IPS DF 6.9 (cell line): ENCODE measurements around the gene OGDH.
"Not testable (repeated sequence)": the region's sequence is repeated elsewhere in the genome, so short reads cannot be mapped to it uniquely, and the experiment has no call there.

ENCODE experiments used
- DNase-seq: peaks from one replicate; pipeline ENCODE4 v3.0.0-alpha.2; 2013; ENCODE audit warnings: low read depth, low spot score
- H3K27ac ChIP-seq: one replicate; pipeline ENCODE4 v1.5.1; 2013; ENCODE audit warnings: low read length, control low read depth
- H3K27me3 ChIP-seq: 2 replicates; pipeline ENCODE4 v1.6.1; 2013; ENCODE audit warnings: mild to moderate bottlenecking, low read length; ENCODE audit not compliant: control insufficient read depth, insufficient read depth
- H3K36me3 ChIP-seq: 2 replicates; pipeline ENCODE4 v1.6.1; 2013; ENCODE audit warnings: low read length; ENCODE audit not compliant: control insufficient read depth, insufficient read depth
- H3K4me1 ChIP-seq: 2 replicates; pipeline ENCODE4 v1.6.1; 2013; ENCODE audit warnings: low read length; ENCODE audit not compliant: control insufficient read depth, insufficient read depth
- H3K4me3 ChIP-seq: 2 replicates; pipeline ENCODE4 v1.5.1; 2013; ENCODE audit warnings: mild to moderate bottlenecking, low read length
- H3K9me3 ChIP-seq: 2 replicates; pipeline ENCODE4 v1.6.1; 2013; ENCODE audit warnings: low read length, inconsistent platforms; ENCODE audit not compliant: control insufficient read depth, insufficient read depth
- WGBS: extraction: QIAGEN DNeasy Blood & Tissue Kit; methylation state at CpG from one replicate; pipeline ENCODE4 v1.1.7; 2013; ENCODE audit warnings: mixed read lengths, missing lambda C conversion rate; ENCODE audit not compliant: insufficient read length, insufficient coverage; 5-methylcytosine and 5-hydroxymethylcytosine counted together

The OGDH gene

GRCh38 chr7:44606341-44607140 lies at the start of gene OGDH:
Gene OGDH (plus strand): TSS chr7:44606627. CDS start chr7:44624344, 17,717 bp downstream.
- H3K4me3 ChIP-seq, result peak within 1 kb of the TSS; percentile 97
- H3K27ac ChIP-seq, result no peak within 1 kb of the TSS
- H3K27me3 ChIP-seq, result no peaks in the 10 kb centered on the region
- WGBS, result no CpG with 5 or more reads among the region's 93 CpGs
- no peaks in the 10 kb centered on the region for H3K36me3 ChIP-seq
- no peaks in the 10 kb centered on the region for H3K9me3 ChIP-seq
- 0 out of 2 replicates have a peak, but pooled peaks cover 2% of the 10 kb centered on the region for H3K4me1 ChIP-seq
- peak; percentile 94 for DNase-seq

- no CpG with 5 or more reads among the region's 2 CpGs for WGBS
- H3K27ac ChIP-seq, result no peak overlapping the region
- no peaks in the 10 kb centered on the region for H3K27me3 ChIP-seq
- no peaks in the 10 kb centered on the region for H3K9me3 ChIP-seq
- H3K36me3 ChIP-seq, result no peaks in the 10 kb centered on the region
- DNase-seq, result no peak
- no peaks in the 10 kb centered on the region; the same call in 1 of the 2 replicates for H3K4me1 ChIP-seq
- H3K4me3 ChIP-seq, result no peak overlapping the region
These were observed 48.9 kb upstream of the OGDH start for GRCh38 chr7:44557485-44557884.

GRCh38 chr7:44559485-44559884 lies 46.9 kb upstream of the OGDH start:
- H3K27ac ChIP-seq, result no peak overlapping the region
- WGBS, result no CpG with 5 or more reads among the region's 4 CpGs
- H3K36me3 ChIP-seq, result peaks cover 2% of the 10 kb centered on the region; the same call in 1 of the 2 replicates
- H3K9me3 ChIP-seq, result no peaks in the 10 kb centered on the region
- no peaks in the 10 kb centered on the region for H3K27me3 ChIP-seq
- no peaks in the 10 kb centered on the region; the same call in 1 of the 2 replicates for H3K4me1 ChIP-seq
- no peak for DNase-seq
- H3K4me3 ChIP-seq, result no peak overlapping the region

- H3K27ac ChIP-seq, result no peak overlapping the region
- peaks cover 14% of the 10 kb centered on the region for H3K36me3 ChIP-seq
- WGBS, result no CpG with 5 or more reads among the region's 6 CpGs
- H3K4me1 ChIP-seq, result no peaks in the 10 kb centered on the region; the same call in 1 of the 2 replicates
- no peak overlapping the region for H3K4me3 ChIP-seq
- no peaks in the 10 kb centered on the region for H3K27me3 ChIP-seq
- no peak for DNase-seq
- no peaks in the 10 kb centered on the region for H3K9me3 ChIP-seq
These were observed 44.9 kb upstream of the OGDH start for GRCh38 chr7:44561481-44561880.

- H3K27me3 ChIP-seq, result no peaks in the 10 kb centered on the region
- H3K4me1 ChIP-seq, result no peaks in the 10 kb centered on the region; the same call in 1 of the 2 replicates
- H3K4me3 ChIP-seq, result no peak overlapping the region
- no peaks in the 10 kb centered on the region for H3K9me3 ChIP-seq
- DNase-seq, result no peak
- H3K36me3 ChIP-seq, result peaks cover 15% of the 10 kb centered on the region
- no peak overlapping the region for H3K27ac ChIP-seq
- WGBS, result no CpG with 5 or more reads among the region's 7 CpGs
These were observed 44.3 kb upstream of the OGDH start for GRCh38 chr7:44561962-44562621.

- H3K27me3 ChIP-seq, H3K9me3 ChIP-seq, H3K4me3 ChIP-seq, DNase-seq, H3K27ac ChIP-seq, H3K4me1 ChIP-seq: not testable (repeated sequence)
- peaks cover 20% of the 10 kb centered on the region for H3K36me3 ChIP-seq
- no CpG with 5 or more reads among the region's 8 CpGs for WGBS
These were observed 43.8 kb upstream of the OGDH start for GRCh38 chr7:44562622-44562962.

GRCh38 chr7:44563171-44563679 lies 43.2 kb upstream of the OGDH start:
- Histone ChIP-seq H3K4me3 (no peak overlapping the region), H3K27me3 (no peaks in the 10 kb centered on the region), H3K4me1 (no peaks in the 10 kb centered on the region; the same call in 1 of the 2 replicates), H3K36me3 (peaks cover 27% of the 10 kb centered on the region), H3K9me3 (no peaks in the 10 kb centered on the region), H3K27ac (no peak overlapping the region)
- no CpG with 5 or more reads among the region's 3 CpGs for WGBS
- no peak for DNase-seq

GRCh38 chr7:44564606-44565005 lies 41.8 kb upstream of the OGDH start:
- Histone ChIP-seq H3K36me3 (peaks cover 41% of the 10 kb centered on the region), H3K9me3 (no peaks in the 10 kb centered on the region), H3K4me3 (no peak overlapping the region), H3K4me1 (no peaks in the 10 kb centered on the region; the same call in 1 of the 2 replicates), H3K27me3 (no peaks in the 10 kb centered on the region), H3K27ac (no peak overlapping the region)
- DNase-seq, result no peak
- no CpG with 5 or more reads among the region's 2 CpGs for WGBS

- no peaks in the 10 kb centered on the region for H3K9me3 ChIP-seq
- no peak overlapping the region for H3K4me3 ChIP-seq
- DNase-seq, result peak; percentile 39
- no CpG with 5 or more reads among the region's 13 CpGs for WGBS
- H3K27ac ChIP-seq, result no peak overlapping the region
- H3K4me1 ChIP-seq, result no peaks in the 10 kb centered on the region; the same call in 1 of the 2 replicates
- peaks cover 47% of the 10 kb centered on the region for H3K36me3 ChIP-seq
- no peaks in the 10 kb centered on the region for H3K27me3 ChIP-seq
These were observed 41.2 kb upstream of the OGDH start for GRCh38 chr7:44565097-44565794.
